HG03280 (cell line): Measurements from ENCODE around the gene KLHL33.

Experiments used
- ATAC-seq: cut with Tn5 transposase; IDR thresholded peaks from one replicate; pipeline ENCODE4 v1.9.1; 2021; ENCODE audit warnings: mild to moderate bottlenecking, moderate library complexity; ENCODE audit not compliant: unreplicated experiment

The KLHL33 gene

GRCh38 chr14:20417250-20418186 lies 18.4 kb downstream of the KLHL33 start:
- ATAC-seq = no peak

GRCh38 chr14:20416223-20416622 lies 19.7 kb downstream of the KLHL33 start:
- no peak for ATAC-seq

GRCh38 chr14:20415782-20416206 lies 20.2 kb downstream of the KLHL33 start:
- ATAC-seq = peak; percentile 33

- no peak for ATAC-seq
These were observed 22.3 kb downstream of the KLHL33 start for GRCh38 chr14:20413744-20414082.

- ATAC-seq = peak; percentile 73
These were observed 22.9 kb downstream of the KLHL33 start, which contains the start of gene TEP1 for GRCh38 chr14:20412876-20413743. Gene TEP1 (minus strand): TSS chr14:20413501. CDS start chr14:20408439, 5,062 bp downstream.

GRCh38 chr14:20412411-20412810 lies 23.6 kb downstream of the KLHL33 start:
- ATAC-seq = peak; percentile 72

GRCh38 chr14:20409226-20409625 lies 26.7 kb downstream of the KLHL33 start:
- ATAC-seq = no peak

GRCh38 chr14:20403521-20403920 lies 32.4 kb downstream of the KLHL33 start:
- no peak for ATAC-seq

GRCh38 chr14:20400965-20401593 lies 34.9 kb downstream of the KLHL33 start:
- no peak for ATAC-seq

- ATAC-seq = no peak
These were observed 35.4 kb downstream of the KLHL33 start for GRCh38 chr14:20400589-20400964.

- ATAC-seq = no peak
These were observed 38.5 kb downstream of the KLHL33 start for GRCh38 chr14:20397511-20397910.

- ATAC-seq = no peak
These were observed 44.5 kb downstream of the KLHL33 start for GRCh38 chr14:20391505-20391904.

GRCh38 chr14:20388159-20388558 lies 47.8 kb downstream of the KLHL33 start:
- ATAC-seq = no peak

- no peak for ATAC-seq
These were observed 48.4 kb downstream of the KLHL33 start for GRCh38 chr14:20387576-20387975.

GRCh38 chr14:20386276-20386855 lies 49.6 kb downstream of the KLHL33 start:
- ATAC-seq = no peak

- ATAC-seq = no peak
These were observed 51.1 kb downstream of the KLHL33 start for GRCh38 chr14:20384886-20385285.

GRCh38 chr14:20384321-20384720 lies 51.6 kb downstream of the KLHL33 start:
- no peak for ATAC-seq

GRCh38 chr14:20383636-20384035 lies 52.3 kb downstream of the KLHL33 start:
- ATAC-seq = no peak

GRCh38 chr14:20383032-20383431 lies 52.9 kb downstream of the KLHL33 start:
- no peak for ATAC-seq

GRCh38 chr14:20382526-20382925 lies 53.4 kb downstream of the KLHL33 start:
- ATAC-seq = no peak

- no peak for ATAC-seq
These were observed 54.6 kb downstream of the KLHL33 start for GRCh38 chr14:20381341-20381740.
